ENCODE measurements around the gene MYO15B. TPM values are rescaled to one million over a fixed set of nuclear protein-coding genes. Genes with fewer than 3 reads are reported as not detected.

The MYO15B gene
- 185 TPM for total RNA-seq

DNA sequence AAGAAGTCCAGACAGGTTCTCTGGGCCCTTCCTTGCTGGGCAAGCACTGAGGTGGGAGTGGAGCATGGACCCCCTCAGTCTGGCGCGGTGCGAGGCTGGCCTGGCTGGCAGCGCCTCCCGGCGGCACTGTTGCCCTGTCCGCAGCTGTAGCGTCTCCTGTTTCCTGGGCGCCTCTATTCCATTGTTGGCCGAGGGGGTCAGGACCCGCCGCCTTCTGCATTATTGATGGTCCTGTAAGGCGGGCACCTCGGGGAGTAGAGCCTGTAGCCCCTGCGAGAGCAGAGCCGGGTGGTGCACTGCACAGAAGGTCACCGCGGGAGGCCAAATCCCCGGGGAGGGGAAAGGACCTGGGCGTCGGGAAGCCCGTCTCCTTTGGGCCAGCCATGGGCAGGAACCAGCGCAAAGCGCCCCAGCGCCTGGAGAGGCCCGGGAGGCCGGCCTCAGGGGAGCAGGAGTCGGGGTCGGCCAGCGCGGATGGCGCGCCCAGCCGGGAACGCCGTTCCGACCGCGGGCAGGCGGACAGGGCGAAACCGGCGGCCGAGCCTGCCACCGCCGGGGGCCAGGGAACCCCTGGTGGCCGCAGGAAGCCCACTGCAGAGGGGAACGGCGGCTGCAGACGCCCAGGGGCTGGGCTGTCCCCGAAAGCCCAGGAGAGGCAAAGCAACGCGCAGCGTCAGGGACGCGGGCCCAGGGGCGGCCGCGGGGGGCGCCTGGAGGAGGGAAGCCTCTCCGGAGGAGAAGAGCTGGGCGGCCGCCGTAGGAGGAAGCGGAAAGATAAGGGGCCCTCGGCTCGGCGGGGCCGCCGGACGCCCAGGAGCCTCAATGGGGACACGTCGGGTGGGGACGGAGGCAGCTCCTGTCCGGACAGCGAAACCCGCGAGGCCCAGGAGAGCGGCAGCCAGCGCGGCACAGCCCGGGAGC lies at the start of gene MYO15B:
TSS of gene MYO15B (plus strand) at position 126 of the 921 bp plus-strand sequence. CDS start at position 384, 258 bp downstream.

DNA sequence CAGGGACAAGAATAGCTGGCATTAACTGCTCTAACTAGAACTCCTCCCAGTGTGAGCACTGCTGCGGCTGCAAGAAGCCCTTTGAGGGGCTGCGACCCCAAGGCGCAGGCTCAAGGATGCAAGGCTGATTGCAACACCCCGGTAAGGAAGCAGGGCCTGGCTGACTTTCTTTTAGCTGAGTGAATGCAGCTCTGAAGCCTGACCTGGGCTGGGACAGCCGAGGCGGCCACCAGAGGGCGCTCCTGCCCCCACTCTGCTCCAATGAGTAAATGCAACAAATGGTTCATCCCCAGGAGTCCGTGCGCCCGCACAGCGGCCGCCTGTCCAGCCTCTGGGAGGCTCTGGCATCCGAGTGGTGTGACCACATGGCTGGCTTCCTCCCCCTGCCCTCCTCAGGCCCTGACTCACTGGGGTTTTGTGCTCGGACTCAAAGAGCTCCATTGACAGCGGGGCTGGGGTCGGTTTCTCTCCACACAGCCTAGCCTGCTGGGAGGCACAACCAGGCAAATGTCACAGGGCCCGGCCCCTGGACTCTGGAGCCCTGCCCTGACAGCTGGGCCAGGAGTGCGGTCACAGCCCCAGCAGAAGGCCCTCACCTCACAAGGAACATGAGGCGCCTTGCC lies 45.4 kb downstream of the MYO15B start, which contains the start of gene SMIM5:
TSS of gene SMIM5 (plus strand) at position 572 of the 623 bp plus-strand sequence. CDS start 6,768 bp downstream, outside the sequence.

GRCh38 chr17:75666959-75667790 lies 79.6 kb downstream of the MYO15B start, which contains the start of the genes RECQL5 and SAP30BP:
Gene RECQL5 (minus strand): TSS chr17:75667154. CDS start chr17:75666557, 597 bp downstream.
Gene SAP30BP (plus strand): TSS chr17:75667338. CDS start chr17:75667373, 35 bp downstream.

Other genes starting within 250 kb of the MYO15B start
- gene GRB2, start 182.1 kb upstream of the MYO15B start, total RNA-seq: 101 TPM
- gene TMEM94, start 131.2 kb upstream of the MYO15B start, total RNA-seq: 54.9 TPM
- 23.3 TPM for gene CASKIN2, start 72.3 kb upstream of the MYO15B start, total RNA-seq
- gene TSEN54, start 71.3 kb upstream of the MYO15B start, total RNA-seq: 19.4 TPM
- 51.2 TPM for gene LLGL2, start 62.1 kb upstream of the MYO15B start, total RNA-seq
- 3.5 TPM for gene SMIM5, start 45.6 kb downstream of the MYO15B start, total RNA-seq
- gene RECQL5, start 79.4 kb downstream of the MYO15B start, total RNA-seq: 32.5 TPM
- 109 TPM for gene SAP30BP, start 79.5 kb downstream of the MYO15B start, total RNA-seq
- 19.5 TPM for gene ITGB4, start 133.7 kb downstream of the MYO15B start, total RNA-seq
- gene GALK1, start 177.4 kb downstream of the MYO15B start, total RNA-seq: 14.5 TPM
- 78.4 TPM for gene UNK, start 197.0 kb downstream of the MYO15B start, total RNA-seq

Data from camera-type eye (tissue), 1 donor.